ENCODE measurements around the gene KCNH3. TPM values are rescaled to one million over a fixed set of nuclear protein-coding genes. Genes with fewer than 3 reads are reported as not detected.

Gene KCNH3
- total RNA-seq, 1 donor from 2014 or later, result 0.19 TPM

DNA sequence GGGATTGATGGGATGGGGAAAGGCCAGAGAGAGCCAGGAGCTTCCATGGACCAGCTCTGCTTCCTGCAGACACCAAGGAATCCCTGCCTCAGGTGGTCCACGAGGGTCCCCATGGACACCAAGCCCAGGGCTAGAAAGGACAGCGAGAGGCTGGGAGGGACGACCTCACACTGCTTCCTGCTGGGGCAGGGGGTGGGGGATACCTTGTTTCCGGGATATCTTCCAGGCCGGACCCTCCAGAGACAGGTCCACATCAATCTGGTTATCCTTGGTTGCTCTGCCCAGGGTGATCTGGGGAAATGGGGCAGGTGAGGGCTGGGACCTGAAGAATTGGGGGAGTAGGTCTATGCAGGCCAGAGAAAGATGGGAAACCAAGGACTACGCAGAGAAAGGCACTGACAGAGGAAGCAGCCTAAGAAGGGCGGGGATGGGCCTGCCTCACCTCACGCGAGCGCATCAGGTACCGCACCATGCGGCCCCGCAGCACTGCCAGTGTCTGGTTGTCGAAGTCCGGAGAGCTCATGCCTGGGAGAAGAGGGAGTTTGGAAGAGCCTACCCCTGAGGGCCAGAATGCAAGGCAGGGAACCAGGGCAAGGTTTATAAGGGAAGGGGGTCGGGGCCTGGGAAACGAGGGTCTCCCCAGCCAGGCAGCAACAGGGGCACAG, 20.3 kb downstream of the KCNH3 start:
- no peak for DNase-seq (ENCODE audit: low spot score)

DNA sequence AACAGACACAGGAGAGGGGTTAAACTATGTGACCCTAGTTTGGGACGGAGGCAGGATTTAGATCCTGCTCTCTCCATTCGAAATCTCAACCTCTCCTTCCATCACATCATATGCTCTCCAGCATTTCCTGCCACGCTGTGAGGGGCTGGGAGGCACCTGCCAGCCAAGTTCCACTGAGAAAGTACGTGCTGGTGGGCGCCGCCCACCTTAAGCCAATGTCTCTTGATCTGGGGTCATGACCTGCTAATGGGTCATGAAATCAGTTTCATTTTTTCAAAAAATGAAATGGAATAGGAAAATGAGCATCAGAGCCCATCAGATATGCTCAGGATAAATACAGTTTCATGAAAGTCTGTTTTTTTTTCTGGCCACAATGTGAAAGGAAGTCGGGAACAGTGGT, 21.9 kb downstream of the KCNH3 start:
- DNase-seq (ENCODE audit: low spot score), result no peak

DNA sequence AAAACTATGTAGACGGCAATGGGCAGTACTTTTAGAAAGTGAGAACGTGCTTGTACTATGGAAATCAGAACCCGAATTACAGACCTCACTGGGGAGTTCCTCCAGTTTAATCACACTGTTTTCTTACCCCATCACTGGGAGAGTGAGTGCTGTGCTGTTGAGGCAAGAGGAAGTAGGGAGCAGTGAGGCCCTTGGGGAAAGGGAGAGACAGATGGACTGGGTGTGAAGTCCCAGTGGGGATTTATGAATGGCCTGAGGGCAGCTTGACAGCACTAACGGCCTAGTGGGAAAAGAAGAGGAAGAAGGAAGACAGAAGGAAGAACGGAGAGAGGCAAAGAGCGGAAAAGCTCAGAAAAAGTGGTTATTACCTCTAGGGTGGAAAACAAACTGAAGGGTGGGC, 23.4 kb downstream of the KCNH3 start:
- no peak for DNase-seq (ENCODE audit: low spot score)

DNA sequence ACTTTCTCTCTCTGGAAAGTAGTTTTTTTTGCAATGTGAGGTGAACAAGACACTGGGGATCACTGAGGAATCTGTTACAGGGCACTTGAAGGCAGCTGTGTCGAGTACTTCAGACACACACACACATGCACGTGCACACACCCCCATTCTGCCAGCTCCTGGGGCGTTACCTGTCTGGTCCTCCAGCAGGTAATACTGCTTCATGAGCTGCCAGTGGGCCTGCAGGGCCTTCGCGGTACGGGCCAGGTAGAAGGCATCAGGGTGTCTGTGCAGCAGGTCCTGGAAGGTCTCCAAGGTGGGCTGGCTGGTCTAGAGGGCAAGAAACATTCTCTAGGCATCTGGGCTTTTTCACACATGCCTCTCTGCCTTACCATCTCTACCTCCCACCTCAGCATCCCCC, 24.0 kb downstream of the KCNH3 start:
- no peak for DNase-seq (ENCODE audit: low spot score)

DNA sequence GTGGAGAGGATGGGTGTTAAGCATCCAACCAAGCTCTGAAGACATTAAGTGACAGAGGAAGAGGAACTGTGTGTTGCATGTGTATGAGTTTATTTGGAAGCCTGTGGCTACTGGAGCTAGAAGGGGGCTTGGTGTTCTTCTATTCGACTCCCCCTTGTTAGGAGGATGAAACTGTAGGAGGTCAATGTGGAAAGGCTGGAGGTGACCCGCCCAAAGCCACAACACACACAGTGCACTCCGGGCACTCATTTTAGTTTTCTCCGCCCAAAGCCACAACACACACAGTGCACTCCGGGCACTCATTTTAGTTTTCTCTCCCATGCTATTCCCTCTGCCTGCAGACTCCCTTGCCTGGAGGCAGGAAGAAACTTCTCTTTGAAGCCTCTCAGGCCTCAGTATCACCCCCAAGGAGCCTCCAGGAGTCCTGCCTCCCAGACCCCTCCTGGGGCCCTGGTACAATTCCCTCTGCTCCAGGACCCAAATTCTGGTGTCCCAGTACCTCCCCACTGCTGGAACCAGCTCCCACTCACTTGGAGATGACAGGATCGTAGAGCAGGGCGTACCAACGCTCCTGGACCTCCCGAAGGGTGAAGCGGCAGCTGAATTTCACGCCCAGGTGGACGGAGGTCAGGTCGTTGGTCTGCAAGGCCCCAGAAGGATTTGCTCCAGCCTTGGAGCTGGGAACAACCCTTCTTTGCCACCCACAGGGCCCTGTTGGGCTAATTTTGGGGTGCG, 25.3 kb downstream of the KCNH3 start:
- DNase-seq (ENCODE audit: low spot score), result no peak

DNA sequence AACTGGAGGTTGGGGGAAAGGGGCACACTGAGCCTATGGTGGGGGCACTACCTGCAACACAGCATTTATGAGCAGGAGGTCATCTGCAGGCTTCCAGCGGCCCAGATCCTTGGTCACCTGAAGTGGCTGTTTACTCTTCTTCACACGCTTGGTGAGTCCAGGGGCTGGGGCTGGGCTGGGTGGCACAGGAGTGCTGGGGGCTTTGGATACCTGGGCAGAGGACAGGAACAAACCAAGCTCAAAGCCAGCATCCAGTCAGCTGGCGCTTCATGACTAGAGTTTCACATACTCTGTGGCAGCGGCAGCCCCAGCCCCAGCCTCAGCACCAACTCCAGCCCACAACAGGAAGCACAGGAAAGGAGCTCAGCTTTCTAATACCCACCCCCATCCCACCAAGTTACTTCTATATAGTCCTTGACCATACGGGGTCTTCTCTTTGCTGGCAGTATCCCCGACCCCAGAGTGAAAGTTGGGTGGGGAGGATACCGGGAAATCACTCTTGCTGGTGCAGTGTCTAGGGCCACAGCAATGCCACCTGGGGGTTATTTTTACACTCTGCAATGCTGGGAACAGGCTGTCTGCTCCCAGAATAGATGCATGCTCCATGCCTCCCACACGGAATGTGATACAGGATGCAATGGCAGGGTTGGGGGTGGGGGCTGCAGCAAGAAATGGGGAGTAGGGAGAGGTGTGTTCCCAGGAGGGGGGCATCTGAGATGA, 26.0 kb downstream of the KCNH3 start:
- no peak for DNase-seq (ENCODE audit: low spot score)

DNA sequence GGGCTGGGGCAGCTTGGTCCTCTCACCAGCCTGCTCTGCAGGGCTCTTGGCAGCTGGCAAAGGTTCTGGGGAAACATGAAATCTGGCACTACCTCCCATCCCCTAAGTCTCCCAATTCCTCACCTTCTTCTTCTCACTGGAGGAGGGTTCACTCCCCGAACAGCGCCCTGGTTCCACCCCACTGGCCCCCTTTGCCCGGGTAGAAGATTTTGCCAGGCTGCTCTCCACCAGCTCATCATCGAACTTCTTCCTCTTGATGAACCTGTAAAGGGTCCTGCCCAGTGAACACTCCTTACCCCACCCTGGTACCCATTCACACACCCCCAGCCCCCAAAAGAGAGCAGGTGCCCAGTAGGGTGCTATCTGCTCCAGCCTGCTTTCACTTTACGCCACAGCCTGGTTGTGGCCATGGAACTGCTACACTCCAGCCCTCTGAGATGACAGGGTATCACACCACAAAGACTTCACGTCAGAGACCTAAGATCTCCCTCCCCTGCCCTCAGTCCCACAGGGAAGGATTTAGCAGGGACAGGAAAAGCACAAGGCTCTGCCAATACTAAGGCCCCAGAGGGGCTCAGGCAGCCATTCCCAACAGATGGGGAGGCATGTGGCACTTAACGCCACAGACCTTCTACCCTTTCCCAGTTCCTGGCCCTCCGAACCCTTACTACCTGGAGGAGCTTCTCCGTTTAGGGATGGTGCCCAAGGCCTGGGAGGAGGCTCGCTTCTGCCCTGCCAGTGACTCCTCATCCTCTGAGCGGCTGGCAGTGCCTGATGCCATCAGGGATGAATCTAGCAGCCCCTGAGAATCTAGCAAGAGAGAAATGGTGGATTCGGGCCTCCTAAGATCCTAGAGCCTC, 26.8 kb downstream of the KCNH3 start:
- DNase-seq (ENCODE audit: low spot score), result no peak

DNA sequence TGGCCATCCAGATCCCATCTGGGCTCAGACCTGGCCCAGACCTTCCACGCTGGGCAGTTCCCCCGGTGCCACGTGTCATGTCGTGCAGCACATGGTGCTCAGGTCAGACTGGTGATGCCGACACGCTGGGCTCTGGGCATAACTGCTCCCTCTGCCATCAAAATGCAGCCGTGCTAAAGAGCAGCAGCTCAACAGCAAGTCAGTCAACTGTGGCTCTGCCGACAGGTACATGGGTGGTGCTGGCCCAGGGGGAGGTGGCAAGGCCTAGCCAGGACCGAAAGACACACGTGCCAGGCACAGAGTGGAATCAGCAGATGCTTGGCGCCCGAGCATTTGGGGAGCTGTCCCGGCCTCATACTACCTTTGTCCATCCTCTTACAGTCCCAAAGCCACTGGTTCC, 27.5 kb downstream of the KCNH3 start:
- no peak for DNase-seq (ENCODE audit: low spot score)

DNA sequence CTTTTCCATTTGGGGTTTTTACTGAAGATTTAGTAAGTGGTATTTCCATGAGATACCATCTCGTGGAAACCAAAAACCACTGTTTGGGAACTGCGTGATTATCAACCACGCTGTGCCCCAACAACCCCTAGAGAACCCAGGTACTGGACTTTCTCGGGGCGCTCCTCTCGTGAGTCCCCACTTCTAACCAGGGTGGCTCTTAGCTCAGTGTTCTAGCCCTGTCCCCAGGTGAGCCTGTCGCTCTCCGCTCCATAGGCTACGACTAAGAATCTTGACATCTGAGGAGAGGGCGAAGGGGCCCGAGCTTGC, 28.4 kb downstream of the KCNH3 start:
- no peak for DNase-seq (ENCODE audit: low spot score)

DNA sequence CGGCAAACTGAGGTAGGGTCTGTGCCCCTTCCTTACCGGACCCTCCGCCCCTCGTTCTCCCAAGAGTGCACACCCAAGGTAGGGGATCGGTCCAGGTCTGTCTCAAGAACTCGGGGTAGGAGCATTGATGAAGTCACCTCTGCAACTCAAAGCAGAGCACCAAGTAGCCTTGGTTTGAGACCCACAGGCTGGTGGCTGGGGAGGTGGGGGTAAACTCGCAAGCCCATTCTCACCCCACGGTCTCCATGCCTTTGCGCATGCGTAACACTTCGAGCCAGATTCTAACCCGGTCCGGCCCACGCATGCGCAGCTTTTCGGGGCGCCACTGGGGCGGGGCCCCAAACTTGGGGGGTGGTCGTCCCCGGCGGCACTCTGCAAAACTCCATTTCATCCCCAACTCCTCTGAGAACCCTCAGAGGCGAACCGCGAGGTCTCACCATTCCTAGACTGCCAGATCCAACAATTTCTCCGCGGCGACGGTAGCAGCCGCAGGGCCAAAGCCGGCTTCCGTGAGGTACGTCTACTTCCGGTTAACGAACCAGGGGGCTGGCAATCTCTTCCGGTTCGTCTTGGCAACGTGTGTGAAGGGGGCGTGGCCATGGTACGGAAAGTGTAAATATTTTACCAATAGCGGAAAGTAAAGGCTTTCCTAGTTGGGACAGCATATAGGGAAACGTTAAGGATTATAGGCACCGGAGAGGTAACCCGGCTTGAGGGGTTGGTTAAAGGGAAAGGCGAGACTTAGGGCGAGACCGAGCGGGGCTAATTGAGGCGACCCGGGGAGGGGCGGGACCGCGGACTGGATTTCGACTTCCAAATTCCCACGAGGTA, 29.0 kb downstream of the KCNH3 start, which contains the start of gene MCRS1:
TSS of gene MCRS1 (minus strand) at position 532 of the 831 bp plus-strand sequence. CDS start 1,411 bp downstream, outside the sequence.
- peak; percentile 94 for DNase-seq (ENCODE audit: low spot score)

DNA sequence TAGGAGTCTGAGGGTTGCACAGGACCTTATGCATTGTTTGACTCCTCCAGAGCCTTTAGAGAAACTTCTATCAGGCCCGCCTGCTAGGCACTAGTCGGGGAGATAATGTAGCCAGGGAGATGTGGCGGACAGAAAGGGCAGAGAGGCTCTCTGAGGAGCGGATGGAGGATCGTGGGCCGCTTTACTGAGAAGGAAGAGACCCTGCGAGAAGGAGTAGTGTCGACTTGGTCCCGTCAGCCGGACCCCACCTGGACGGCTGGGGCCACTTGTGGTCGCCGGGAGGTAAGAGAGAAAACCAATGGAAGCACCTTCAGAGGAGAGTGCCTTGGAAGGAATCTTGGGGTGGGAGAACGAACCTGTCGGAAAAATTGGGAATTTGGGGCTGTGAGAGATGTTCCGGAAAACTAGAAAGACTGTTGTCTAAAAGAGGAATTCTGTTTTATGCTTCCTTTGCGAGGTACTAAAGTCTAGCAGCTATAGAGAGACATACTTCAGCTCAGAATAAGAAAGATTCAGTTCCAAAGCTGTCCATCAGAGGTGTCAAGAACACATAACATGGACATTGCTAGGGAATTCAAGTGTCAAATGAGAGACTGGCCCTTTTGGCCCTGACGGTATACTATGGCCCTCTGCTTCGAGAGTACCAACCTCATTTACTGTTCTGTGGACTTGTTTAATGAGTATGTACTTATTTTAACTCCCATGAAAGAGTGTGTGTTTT, 29.8 kb downstream of the KCNH3 start:
- DNase-seq (ENCODE audit: low spot score), result peak; percentile 37

DNA sequence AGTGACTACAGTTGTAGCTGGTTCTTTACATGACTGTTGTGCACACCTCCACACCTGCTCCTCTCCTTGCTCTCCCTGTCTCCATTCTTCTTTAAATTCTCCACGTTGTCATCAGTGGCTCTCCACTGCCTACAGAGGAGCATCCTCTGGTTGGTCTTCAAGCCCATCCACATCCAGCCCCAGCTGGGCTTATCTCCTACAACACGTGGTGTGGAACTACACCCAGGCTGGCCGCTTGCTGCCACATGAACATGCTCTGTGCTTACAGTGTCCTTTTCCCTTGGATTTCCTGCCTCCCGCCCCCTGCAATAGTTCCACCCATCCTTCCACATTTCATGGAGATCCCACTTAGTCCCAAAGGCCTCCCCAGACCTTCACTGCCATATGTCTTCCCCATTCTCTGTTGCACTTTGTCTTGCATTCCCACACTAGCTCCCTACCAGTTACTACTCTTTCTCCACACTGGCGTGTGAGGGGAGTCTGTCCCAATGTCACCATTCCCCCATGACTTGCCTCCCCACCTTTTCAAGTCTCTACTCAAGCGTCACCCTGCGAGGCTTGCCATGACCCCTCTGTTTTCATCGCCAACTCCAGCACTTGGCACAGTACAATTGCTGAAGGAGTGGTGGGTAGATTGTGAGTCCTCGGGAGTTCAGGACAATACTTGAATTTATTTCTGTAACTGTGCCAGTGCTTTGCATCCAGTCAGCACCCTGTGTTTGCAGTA, 38.9 kb downstream of the KCNH3 start:
- DNase-seq (ENCODE audit: low spot score), result peak; percentile 76

DNA sequence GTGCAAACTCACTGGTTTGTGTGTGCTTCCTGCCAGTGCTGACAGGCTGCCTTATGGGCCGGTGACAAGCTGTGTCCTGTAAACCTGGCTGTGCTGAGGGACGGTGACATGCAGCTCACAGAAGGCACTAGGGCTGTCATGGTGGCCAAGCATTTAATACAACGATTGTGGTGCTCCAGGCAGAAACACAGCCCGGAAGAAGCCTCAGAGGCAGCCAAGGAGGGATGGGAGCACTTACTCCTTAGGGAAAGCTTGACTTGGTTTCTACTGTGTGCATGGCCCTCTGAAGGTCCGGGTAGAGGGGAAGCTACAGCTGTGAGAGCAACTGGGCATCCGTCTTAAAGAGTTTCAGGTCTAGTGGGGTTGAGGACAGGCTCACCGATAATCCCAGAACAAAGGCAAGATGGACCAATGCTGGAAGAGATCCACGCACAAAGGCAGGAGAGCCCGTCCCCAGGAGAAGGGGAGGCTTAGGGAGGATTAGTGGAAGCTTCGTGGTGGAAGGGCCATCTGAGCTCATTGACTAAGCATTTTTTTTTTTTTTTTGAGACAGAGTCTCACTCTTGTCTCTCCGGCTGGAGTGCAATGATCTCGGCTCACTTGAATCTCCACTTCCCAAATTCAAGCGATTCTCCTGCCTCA, 39.8 kb downstream of the KCNH3 start:
- DNase-seq (ENCODE audit: low spot score), result peak; percentile 81

DNA sequence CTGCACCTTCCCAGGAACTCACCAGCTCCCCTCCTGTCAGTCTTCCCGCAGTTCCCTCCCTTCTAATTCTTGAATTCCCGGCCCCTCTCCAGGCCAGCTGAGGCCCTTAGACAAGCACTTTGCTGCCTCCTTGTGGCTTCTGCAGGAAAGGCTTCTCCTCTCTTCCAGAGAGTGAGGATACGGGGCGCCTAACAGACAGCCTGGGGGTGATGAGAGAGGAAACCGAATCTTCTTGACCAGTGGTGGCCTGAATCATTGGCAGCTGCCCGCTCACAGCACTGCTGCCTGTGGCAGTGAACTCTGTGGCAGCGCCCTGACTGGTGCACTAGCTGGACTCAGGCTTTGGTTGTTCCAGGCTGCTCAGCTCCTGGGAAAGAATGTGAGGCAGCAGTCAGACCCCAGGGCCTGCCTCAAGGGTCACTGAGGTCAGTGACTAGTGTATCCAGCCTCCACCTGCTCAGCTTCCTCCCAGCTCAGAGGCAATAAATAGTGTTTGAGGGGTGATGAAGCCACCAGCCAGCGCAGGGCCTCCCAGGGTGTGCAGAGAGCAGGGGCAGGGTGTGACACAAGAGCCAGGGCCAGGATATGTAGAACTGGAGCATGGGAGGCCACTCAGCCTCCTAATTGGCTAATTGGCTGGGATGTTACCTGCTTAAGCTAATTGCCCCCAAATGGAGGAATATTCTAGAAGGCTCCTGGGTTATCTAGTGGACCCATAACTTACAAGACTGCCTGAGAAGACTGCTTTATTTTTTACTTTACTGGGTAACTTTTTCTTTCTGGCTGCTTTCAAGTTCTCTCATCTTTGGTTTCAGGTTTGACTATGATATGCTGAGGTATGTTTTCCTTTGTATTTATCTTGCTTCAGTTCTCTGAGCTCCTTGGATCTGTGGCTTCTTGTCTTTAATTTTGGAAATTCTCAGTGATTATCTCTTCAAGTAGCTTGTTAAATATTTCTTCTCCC, 42.0 kb downstream of the KCNH3 start:
- peak; percentile 74 for DNase-seq (ENCODE audit: low spot score)

DNA sequence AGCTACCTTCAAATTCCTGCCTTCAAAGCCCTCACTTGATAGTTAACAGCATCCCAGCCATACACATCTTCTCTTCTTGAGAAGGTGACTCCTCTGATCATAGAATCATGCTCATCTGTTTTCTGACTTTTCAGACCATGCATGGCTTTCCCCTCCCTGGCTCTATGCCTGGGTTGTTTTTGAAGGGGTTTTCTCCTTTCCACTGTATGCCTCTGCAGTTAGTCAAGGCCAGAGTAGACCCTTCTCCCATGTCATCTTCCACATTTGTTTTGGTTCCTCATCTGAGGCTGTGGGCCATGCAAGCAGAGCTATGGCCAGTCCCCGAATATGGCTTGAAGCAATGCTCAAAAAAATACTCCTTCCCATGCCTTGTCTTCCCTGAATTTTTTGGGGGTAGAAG, 43.4 kb downstream of the KCNH3 start:
- DNase-seq (ENCODE audit: low spot score), result no peak

DNA sequence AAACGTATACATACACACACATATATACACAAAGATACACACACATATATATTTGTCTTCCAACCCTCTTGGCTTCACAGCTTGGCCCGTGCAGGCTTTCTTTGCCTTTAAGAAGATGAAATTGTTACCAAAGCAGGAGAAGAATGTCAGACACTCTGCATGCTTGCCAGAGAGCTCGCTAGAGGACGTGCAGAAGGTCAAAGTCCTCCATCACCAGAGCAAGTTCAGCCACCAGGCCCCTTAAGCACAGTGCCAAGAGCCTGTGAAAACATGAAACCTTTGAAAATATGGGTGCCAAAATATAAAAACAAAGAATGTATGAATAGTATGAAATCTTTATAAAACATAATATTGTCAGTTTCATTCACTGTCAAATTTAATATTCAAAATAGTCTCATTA, 44.0 kb downstream of the KCNH3 start:
- DNase-seq (ENCODE audit: low spot score), result no peak

DNA sequence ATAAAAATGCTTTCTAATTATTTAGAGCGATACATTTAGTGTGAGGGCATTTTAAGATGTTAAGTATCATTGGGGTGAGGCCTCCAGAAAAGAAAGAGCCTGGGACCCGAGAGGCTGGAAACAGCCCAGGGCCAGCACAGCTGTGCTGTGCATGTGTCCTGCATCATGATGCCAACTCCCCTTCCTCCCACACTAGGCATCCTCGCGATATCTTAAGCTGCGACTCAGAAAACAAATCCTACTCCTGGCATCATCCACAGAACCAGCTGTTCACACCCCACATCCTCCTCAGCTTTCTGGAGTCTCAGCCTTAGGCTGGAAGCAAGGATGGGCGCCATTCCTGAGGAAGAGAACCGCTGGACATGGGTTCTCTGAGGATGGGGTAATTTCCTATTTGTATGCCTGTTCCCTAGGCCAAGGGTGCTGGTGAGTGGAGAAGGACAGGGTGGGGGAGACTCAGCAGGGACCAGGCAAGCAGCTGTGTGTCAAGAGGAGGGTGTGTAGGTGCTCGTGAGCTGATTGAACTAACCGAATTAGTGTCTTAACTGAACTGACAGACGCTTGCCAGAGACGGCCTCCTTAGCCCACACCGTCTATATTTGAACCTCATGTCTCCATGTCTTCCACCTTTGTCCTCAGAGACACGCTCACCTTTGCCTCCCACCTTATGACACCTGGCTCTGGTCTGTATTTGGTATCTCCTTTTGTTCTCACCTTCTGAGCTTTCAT, 44.7 kb downstream of the KCNH3 start:
- peak; percentile 78 for DNase-seq (ENCODE audit: low spot score)
